NCI-H460 (cell line): Measurements from ENCODE around the gene LUZP1. TPM values are rescaled to one million over a fixed set of nuclear protein-coding genes. Genes with fewer than 3 reads are reported as not detected.

Source experiments
- DNase-seq: peaks from one replicate; pipeline ENCODE4 v3.0.0-alpha.2; 2016; ENCODE audit warnings: low read depth; ENCODE audit errors: extremely low read depth
- total RNA-seq: library from RNA; depleted of rRNA; stranded (reverse); fragments of >200 nt; shearing (Covaris generic); gene quantifications from 2 replicates; pipeline ENCODE4 v1.2.3, GENCODE V29; 2014

The LUZP1 gene
- total RNA-seq, 1 experiment from 2014 or later, result 11.7 TPM

DNA sequence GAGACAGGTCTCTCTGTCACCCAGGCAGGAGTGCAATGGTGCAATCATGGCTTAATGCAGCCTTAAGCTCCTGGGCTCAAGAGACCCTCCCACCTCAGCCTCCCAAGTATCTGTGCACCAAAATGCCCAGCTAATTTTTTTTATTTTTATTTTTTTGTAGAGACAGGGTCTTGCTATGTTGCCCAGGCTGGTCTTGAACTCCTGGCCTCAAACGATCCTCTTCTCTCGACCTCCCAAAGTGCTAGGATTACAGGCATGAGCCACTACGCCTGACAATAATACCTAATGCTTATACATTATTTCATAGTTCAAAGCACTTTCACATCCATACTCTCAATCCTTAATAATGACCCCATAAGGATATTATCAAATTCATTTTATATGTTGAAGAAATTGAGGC is 48.3 kb downstream of the LUZP1 start:
- no peak for DNase-seq

GRCh38 chr1:23118957-23119792 is 49.5 kb downstream of the LUZP1 start:
- DNase-seq, result no peak

GRCh38 chr1:23118407-23118806 is 50.2 kb downstream of the LUZP1 start:
- no peak for DNase-seq

- no peak for DNase-seq
Measured at GRCh38 chr1:23116921-23117699, 51.5 kb downstream of the LUZP1 start.

- no peak for DNase-seq
Measured at GRCh38 chr1:23116216-23116836, 52.3 kb downstream of the LUZP1 start.

GRCh38 chr1:23114424-23115079 is 54.1 kb downstream of the LUZP1 start:
- no peak for DNase-seq

GRCh38 chr1:23111600-23112535 is 56.8 kb downstream of the LUZP1 start:
- DNase-seq, result no peak

DNA sequence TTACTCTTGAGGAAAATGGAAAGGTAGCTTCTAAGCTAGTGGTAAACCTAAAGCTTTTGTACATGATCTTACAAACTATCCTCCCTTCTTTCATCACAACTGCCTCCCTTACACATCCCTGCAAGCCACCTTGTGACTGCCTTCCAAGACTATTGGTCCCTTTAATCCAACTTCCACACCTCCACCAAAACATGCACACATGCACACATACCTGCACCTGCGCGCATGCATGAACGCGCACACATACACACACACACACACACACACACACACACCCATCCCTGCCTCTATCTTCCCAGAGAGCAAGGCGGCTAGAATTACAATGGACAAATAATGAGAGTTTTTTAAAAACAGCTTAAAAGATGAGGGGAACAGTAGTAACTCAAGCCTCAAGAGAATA is 58.3 kb downstream of the LUZP1 start:
- DNase-seq, result no peak

DNA sequence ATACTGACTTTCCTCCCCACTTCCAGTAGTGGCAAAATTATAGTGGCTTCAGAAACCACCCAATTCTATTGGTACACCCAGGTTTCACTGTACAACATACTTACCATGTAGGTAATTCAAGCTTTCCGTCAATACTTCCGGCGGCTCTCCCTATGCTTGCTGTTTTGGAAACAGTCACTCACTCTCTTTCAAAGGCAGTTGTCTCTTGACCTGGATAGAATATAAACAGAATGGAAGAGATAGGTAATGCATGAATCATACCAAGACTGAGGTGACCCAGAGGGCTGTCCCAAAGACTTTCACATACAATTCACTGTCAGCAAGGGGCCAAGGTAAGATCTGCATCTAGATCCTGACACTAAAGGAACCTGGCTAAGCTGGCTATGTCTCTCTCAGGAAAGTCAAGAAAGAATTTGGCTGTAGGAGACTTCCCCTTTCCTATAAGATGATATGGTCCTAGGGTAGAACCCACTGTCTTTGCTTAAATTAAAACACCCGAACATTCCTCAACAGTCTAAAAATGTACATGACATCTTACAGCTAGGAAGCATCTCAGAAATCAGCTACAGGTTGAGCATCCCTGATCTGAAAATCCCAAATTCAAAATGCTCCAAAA is 59.6 kb downstream of the LUZP1 start:
- DNase-seq, result no peak

DNA sequence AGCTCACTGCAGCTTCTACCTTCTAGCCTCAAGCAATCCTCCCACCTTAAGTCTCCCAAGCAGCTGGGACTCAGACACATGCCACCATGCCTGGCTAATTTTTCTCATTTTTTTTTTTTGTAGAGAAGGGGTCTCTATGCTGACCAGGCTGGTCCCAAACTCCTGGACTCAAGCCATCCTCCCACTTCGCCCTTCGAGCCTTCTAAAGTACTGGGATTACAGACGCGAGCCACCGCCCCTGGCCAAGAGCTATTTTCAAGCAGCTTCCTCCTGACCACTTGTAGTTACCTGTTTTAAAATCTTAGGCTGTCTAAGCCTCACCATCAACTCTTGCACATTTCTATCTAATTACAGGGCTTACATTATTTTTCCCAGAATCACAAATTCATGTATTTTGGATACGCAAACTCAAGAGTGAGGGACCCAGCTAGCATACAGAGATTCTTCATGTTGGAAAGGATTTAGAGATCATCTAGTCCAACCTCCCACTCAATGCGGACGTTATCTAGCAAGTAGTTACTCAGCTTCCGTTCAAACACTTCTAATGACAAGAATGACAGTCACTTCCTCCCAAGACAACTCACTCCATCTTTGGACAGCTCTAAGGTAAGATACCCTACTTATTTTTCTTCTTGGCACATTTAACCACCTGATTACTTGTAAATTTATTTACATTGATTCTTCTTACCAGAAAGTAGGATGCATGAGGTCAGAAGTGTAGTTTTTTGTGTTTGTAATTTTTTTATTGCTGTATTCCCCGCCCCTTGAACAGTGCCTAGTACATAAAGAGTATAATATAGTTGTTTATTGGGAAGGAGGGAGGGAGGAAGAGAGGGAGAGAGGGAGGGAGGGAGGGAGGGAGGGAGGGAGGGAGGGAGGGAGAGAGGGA is 65.4 kb downstream of the LUZP1 start:
- DNase-seq, result no peak

DNA sequence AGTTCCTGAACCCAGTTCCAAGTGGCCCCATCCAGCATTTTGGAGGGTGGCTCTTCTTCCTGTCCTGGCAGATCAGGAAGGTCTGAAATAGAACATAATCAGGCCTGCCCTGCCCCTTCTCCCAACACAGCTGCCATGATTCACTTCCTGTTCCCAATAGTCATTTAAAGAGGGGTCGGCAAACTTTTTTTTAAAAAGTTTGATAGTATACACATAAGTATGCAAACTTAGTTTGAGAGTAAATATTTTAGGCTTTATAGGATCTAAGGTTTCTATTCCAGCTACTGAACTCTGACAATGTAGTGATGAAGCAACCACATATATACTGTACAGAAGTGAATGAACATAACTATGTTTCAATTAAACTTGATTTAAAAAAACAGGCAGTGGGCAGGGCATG is 66.4 kb downstream of the LUZP1 start:
- DNase-seq, result no peak

- DNase-seq, result no peak
Measured at GRCh38 chr1:23101887-23102286, 66.8 kb downstream of the LUZP1 start.

DNA sequence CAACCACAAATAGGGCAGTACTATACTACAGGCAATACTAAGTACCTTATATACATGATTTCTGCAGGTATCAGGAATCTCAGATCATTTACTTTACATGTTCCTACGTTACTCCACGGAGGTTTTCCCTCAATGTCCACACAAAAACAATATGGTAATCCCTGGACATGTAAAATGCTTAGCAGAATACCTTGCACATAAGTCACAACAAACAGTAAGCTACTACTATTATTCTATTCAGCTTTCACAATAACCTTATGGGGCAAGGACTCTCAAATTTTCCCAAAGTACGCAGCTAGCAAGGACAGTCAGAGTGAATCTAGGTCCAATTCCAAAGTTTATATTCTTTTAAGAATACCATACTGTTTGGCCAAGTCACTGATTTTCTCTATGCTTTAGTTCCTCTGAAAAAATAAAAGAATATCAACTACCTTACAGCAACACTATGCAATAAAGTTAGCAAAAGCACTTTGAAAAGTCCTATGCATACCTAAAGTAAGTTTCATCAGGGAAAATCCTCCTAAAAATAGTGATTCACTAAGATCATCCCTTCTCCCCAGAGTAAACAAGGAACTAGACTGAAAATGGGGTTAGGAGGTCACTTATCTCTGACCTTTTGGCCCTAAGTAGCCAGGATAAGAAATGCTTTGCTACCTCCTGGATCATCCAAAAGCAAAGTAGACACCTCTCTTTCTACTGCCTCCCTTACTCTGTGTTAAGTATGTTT is 67.4 kb downstream of the LUZP1 start:
- DNase-seq, result no peak

DNA sequence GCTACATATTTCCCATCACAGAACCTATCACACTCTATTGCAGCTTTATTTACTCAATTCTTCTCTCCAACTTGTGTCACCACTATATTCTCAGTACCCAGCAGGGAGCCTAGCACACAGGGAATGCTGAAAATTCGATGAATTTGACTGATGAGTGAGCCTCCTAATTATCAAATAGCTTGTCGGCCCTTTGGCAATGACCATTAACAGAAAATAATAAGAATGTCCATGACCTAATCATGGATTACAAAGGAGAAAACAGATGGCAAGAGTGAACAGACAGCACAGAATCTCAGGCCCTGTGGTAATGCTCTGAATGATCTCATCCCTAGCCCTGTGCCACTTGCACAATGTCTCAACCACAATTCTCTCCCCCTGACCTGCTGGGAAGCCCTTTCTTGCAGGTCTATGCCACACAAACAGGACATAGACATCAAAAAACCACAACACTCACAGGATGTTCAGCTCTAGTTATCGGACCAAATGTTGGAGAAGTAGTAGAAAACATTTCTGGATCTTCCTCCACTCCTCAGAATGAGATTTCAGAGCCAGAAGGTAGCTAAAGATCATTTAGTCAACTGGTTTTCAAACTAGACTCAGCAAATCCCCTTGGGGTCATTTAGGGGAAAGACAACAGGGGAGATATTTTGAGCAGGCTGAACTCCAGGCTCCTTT is 68.4 kb downstream of the LUZP1 start:
- DNase-seq, result no peak

GRCh38 chr1:23099171-23099536 is 69.5 kb downstream of the LUZP1 start:
- DNase-seq, result no peak

DNA sequence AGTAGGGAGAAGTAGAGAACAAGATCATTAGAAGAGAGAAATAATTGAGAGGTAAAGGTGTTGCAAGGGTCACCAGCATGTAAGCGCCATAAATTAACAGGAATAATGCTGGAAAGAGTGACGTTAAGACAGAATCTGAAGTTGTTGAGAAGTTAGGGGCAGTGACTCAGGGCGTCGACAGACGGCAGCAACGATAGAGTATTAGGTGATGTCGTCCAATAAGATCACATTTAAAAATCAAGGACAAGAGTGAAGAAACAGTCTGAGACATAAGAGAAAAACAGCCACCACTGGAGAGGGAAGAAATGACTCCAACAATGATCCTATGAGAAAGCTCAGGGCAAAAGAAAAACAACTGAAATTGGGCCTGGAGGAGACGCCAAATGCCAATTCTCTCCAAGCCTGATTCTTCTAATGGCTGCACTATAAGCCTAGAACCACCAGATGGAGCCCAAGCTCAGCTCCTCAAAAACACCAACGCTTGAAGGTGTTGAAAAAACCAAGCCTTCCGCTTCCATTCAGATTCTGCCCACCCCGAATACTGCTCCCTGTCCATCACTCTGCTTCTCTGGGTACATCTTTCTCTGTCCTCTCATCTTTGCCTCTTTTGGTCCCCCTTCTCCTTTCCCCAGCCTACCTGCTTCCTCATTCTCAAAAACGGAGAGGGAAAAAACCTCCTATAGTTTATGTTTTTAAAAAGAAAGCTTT is 70.0 kb downstream of the LUZP1 start:
- DNase-seq, result peak; percentile 55

- no peak for DNase-seq
Measured at GRCh38 chr1:23097316-23097715, 71.3 kb downstream of the LUZP1 start.
